Amygdala (tissue), 56 donors: Measurements from ENCODE around the gene KBTBD13.
"Not testable (repeated sequence)": the region's sequence is repeated elsewhere in the genome, so short reads cannot be mapped to it uniquely, and the experiment has no call there.

Experiments
- DNase-seq, 56 donors: peaks; one replicate each; lab custom pipeline; 2025; lab: John Stamatoyannopoulos, UW

KBTBD13 gene

GRCh38 chr15:65085990-65086679, 9.6 kb downstream of the KBTBD13 start:
- peak in 1 of 56 donors; percentile 17 for DNase-seq

- DNase-seq = no peak
Measured at GRCh38 chr15:65086680-65087111, 10.2 kb downstream of the KBTBD13 start.

- DNase-seq = no peak
Measured at GRCh38 chr15:65087411-65087810, 10.9 kb downstream of the KBTBD13 start.

GRCh38 chr15:65087873-65088642, 11.5 kb downstream of the KBTBD13 start:
- DNase-seq = peak in 8 of 56 donors; percentile 21 to 40 (median 34)

- DNase-seq = no peak
Measured at GRCh38 chr15:65088643-65089021, 12.1 kb downstream of the KBTBD13 start.

GRCh38 chr15:65089206-65089824, 12.8 kb downstream of the KBTBD13 start:
- no peak for DNase-seq

- DNase-seq = no peak
Measured at GRCh38 chr15:65091946-65092770, 15.6 kb downstream of the KBTBD13 start.

GRCh38 chr15:65092911-65093792, 16.6 kb downstream of the KBTBD13 start:
- DNase-seq = no peak

- DNase-seq = not testable (repeated sequence)
Measured at GRCh38 chr15:65093793-65094170, 17.2 kb downstream of the KBTBD13 start.

- DNase-seq = peak in 1 of 56 donors; percentile 35
Measured at GRCh38 chr15:65094294-65094995, 17.9 kb downstream of the KBTBD13 start.

GRCh38 chr15:65095011-65095746, 18.6 kb downstream of the KBTBD13 start:
- no peak for DNase-seq

- DNase-seq = no peak
Measured at GRCh38 chr15:65095747-65096104, 19.2 kb downstream of the KBTBD13 start.

GRCh38 chr15:65096481-65097385, 20.2 kb downstream of the KBTBD13 start:
- no peak for DNase-seq

- no peak for DNase-seq
Measured at GRCh38 chr15:65097651-65098263, 21.2 kb downstream of the KBTBD13 start.

GRCh38 chr15:65099336-65099735, 22.8 kb downstream of the KBTBD13 start:
- no peak for DNase-seq

GRCh38 chr15:65099801-65100200, 23.3 kb downstream of the KBTBD13 start:
- not testable (repeated sequence) for DNase-seq

- DNase-seq = no peak
Measured at GRCh38 chr15:65100442-65100841, 23.9 kb downstream of the KBTBD13 start.
